Measurements from ENCODE around the gene JTB. TPM values are rescaled to one million over a fixed set of nuclear protein-coding genes. Genes with fewer than 3 reads are reported as not detected.

Gene JTB
- total RNA-seq, 4 donors from 2014 or later, result 158 to 193 (median 180) TPM

GRCh38 chr1:153940756-153941155, 36.7 kb downstream of the JTB start:
- H3K27me3 ChIP-seq, result no peaks in the 10 kb centered on the region
- no peak overlapping the region for H3K4me3 ChIP-seq
- H3K4me1 ChIP-seq, result peaks cover 0 to 29% (median 5%) of the 10 kb centered on the region in 3 donors
- H3K27ac ChIP-seq, result no peak overlapping the region
- H3K9me3 ChIP-seq, result no peaks in the 10 kb centered on the region
- ATAC-seq, result no peak
- H3K36me3 ChIP-seq, result peaks cover 0 to 83% of the 10 kb centered on the region in 2 donors
- 83 to 97% methylated on average over 7 of the region's 8 CpGs for WGBS, 2 donors (ENCODE audit: low coverage in 1 of 2)
- no peak for TF ChIP-seq EP300 (IDR thresholded peaks at IDR 0.05)
- no peak for TF ChIP-seq POLR2A (IDR thresholded peaks at IDR 0.05)
- TF ChIP-seq, protein P1, sequence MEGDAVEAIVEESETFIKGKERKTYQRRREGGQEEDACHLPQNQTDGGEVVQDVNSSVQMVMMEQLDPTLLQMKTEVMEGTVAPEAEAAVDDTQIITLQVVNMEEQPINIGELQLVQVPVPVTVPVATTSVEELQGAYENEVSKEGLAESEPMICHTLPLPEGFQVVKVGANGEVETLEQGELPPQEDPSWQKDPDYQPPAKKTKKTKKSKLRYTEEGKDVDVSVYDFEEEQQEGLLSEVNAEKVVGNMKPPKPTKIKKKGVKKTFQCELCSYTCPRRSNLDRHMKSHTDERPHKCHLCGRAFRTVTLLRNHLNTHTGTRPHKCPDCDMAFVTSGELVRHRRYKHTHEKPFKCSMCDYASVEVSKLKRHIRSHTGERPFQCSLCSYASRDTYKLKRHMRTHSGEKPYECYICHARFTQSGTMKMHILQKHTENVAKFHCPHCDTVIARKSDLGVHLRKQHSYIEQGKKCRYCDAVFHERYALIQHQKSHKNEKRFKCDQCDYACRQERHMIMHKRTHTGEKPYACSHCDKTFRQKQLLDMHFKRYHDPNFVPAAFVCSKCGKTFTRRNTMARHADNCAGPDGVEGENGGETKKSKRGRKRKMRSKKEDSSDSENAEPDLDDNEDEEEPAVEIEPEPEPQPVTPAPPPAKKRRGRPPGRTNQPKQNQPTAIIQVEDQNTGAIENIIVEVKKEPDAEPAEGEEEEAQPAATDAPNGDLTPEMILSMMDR (IDR thresholded peaks at IDR 0.05), result no peak
- TF ChIP-seq POLR2AphosphoS5 (IDR thresholded peaks at IDR 0.05), result no peak

DNA sequence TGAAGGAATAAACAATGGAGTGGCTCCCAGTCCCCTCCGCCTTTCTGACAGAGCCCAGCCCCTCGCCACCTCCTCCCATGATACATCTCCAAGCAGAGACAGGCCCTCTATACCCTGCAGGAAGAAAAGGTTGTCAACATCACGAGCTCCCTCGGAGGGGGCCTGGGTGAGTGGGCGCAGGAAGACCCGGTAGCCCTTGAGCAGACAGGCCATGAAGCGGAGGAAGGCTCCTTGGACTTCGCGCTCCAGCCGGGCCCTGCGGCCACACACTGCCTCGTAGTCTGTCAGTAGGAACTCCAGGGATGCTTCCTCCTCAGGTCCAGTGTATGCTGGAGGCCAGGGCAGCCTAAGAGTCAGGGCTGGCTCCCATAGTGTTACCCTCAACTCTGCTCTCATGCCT, 38.0 kb downstream of the JTB start:
- Histone ChIP-seq H3K27me3 (no peaks in the 10 kb centered on the region), H3K4me1 (peaks cover 0 to 18% (median 0%) of the 10 kb centered on the region in 3 donors), H3K27ac (no peak overlapping the region), H3K36me3 (peaks cover 0 to 96% of the 10 kb centered on the region in 2 donors), H3K9me3 (no peaks in the 10 kb centered on the region), H3K4me3 (no peak overlapping the region)
- no CpG with 5 or more reads among the region's 12 CpGs for WGBS, 2 donors (ENCODE audit: low coverage in 1 of 2)
- TF ChIP-seq, protein P1 (IDR thresholded peaks at IDR 0.05), result no peak
- TF ChIP-seq POLR2A (IDR thresholded peaks at IDR 0.05) (no peak), POLR2AphosphoS5 (IDR thresholded peaks at IDR 0.05) (no peak), EP300 (IDR thresholded peaks at IDR 0.05) (no peak)
- ATAC-seq, result no peak

- no peaks in the 10 kb centered on the region for H3K9me3 ChIP-seq
- no peak overlapping the region for H3K4me3 ChIP-seq
- peaks cover 0 to 98% of the 10 kb centered on the region in 2 donors for H3K36me3 ChIP-seq
- peaks cover 0 to 13% (median 0%) of the 10 kb centered on the region in 3 donors for H3K4me1 ChIP-seq
- TF ChIP-seq POLR2A (IDR thresholded peaks at IDR 0.05) (no peak), EP300 (IDR thresholded peaks at IDR 0.05) (no peak), POLR2AphosphoS5 (IDR thresholded peaks at IDR 0.05) (no peak)
- TF ChIP-seq, protein P1 (IDR thresholded peaks at IDR 0.05), result no peak
- no peaks in the 10 kb centered on the region for H3K27me3 ChIP-seq
- no peak overlapping the region for H3K27ac ChIP-seq
- ATAC-seq, result no peak
- 75 to 100% methylated on average over 2 of the region's 3 CpGs for WGBS, 2 donors (ENCODE audit: low coverage in 1 of 2)
These were observed 38.5 kb downstream of the JTB start for GRCh38 chr1:153938996-153939395.

- Histone ChIP-seq H3K36me3 (peaks cover 0 to 100% of the 10 kb centered on the region in 2 donors), H3K4me1 (no peaks in the 10 kb centered on the region), H3K9me3 (no peaks in the 10 kb centered on the region), H3K4me3 (no peak overlapping the region), H3K27ac (no peak overlapping the region), H3K27me3 (no peaks in the 10 kb centered on the region)
- ATAC-seq, result no peak
- TF ChIP-seq POLR2A (IDR thresholded peaks at IDR 0.05) (no peak), EP300 (IDR thresholded peaks at IDR 0.05) (no peak), POLR2AphosphoS5 (IDR thresholded peaks at IDR 0.05) (no peak)
- TF ChIP-seq, protein P1 (IDR thresholded peaks at IDR 0.05), result no peak
- 95% methylated on average over 4 of the region's 10 CpGs; no CpG with 5 or more reads in 1 of the 2 donors for WGBS, 2 donors (ENCODE audit: low coverage in 1 of 2)
These were observed 40.1 kb downstream of the JTB start for GRCh38 chr1:153937331-153937730.

GRCh38 chr1:153936011-153936802, 41.3 kb downstream of the JTB start:
- ATAC-seq, result no peak
- Histone ChIP-seq H3K27ac (no peak overlapping the region), H3K27me3 (no peaks in the 10 kb centered on the region), H3K4me1 (no peaks in the 10 kb centered on the region), H3K9me3 (no peaks in the 10 kb centered on the region), H3K36me3 (peaks cover 0 to 100% of the 10 kb centered on the region in 2 donors), H3K4me3 (no peak overlapping the region)
- WGBS, 2 donors (ENCODE audit: low coverage in 1 of 2), result 84 to 100% methylated on average over 2 to 3 of the region's 12 CpGs
- TF ChIP-seq, protein P1 (IDR thresholded peaks at IDR 0.05), result no peak
- TF ChIP-seq POLR2A (IDR thresholded peaks at IDR 0.05) (no peak), EP300 (IDR thresholded peaks at IDR 0.05) (no peak), POLR2AphosphoS5 (IDR thresholded peaks at IDR 0.05) (no peak)

All from gastroesophageal sphincter (tissue), 4 donors.